Epithelial cell of esophagus (primary cell): ENCODE measurements around the gene GPA33.

Experiments used
- DNase-seq: peaks from one replicate; pipeline ENCODE4 v3.0.0; 2010; ENCODE audit warnings: low read depth
- H3K4me3 ChIP-seq: 2 replicates; pipeline ENCODE4 v1.5.1; 2011; ENCODE audit warnings: mild to moderate bottlenecking, low read length, control low read depth
- TF ChIP-seq, protein P1 (sequence below): IDR thresholded peaks from 2 replicates; pipeline ENCODE4 v1.5.1; 2011; ENCODE audit warnings: low read depth, mild to moderate bottlenecking, low read length, control low read depth, inconsistent platforms; ENCODE audit not compliant: insufficient read depth; ENCODE audit errors: missing control alignments

The GPA33 gene

DNA sequence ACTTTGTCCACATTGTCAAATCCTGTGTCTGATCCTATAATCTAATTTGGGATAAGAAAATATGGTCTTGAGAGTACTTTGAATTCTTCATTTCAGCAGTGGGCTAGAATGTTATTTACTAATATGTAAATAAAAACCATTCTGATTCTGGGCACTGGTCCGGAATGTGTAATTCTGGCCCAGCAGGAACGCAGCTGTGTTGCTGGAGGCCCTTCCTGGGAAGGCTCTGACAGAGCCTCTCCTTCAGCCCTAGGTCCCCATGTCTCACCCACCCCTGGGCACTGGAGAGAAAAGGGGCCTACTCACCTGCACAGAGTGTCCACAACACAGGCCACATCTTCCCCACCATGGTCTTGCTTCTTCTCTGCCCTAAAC is 251 bp downstream of the GPA33 start:
- DNase-seq = no peak
- TF ChIP-seq, protein P1, sequence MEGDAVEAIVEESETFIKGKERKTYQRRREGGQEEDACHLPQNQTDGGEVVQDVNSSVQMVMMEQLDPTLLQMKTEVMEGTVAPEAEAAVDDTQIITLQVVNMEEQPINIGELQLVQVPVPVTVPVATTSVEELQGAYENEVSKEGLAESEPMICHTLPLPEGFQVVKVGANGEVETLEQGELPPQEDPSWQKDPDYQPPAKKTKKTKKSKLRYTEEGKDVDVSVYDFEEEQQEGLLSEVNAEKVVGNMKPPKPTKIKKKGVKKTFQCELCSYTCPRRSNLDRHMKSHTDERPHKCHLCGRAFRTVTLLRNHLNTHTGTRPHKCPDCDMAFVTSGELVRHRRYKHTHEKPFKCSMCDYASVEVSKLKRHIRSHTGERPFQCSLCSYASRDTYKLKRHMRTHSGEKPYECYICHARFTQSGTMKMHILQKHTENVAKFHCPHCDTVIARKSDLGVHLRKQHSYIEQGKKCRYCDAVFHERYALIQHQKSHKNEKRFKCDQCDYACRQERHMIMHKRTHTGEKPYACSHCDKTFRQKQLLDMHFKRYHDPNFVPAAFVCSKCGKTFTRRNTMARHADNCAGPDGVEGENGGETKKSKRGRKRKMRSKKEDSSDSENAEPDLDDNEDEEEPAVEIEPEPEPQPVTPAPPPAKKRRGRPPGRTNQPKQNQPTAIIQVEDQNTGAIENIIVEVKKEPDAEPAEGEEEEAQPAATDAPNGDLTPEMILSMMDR = no peak
- no peak overlapping the region for H3K4me3 ChIP-seq

DNA sequence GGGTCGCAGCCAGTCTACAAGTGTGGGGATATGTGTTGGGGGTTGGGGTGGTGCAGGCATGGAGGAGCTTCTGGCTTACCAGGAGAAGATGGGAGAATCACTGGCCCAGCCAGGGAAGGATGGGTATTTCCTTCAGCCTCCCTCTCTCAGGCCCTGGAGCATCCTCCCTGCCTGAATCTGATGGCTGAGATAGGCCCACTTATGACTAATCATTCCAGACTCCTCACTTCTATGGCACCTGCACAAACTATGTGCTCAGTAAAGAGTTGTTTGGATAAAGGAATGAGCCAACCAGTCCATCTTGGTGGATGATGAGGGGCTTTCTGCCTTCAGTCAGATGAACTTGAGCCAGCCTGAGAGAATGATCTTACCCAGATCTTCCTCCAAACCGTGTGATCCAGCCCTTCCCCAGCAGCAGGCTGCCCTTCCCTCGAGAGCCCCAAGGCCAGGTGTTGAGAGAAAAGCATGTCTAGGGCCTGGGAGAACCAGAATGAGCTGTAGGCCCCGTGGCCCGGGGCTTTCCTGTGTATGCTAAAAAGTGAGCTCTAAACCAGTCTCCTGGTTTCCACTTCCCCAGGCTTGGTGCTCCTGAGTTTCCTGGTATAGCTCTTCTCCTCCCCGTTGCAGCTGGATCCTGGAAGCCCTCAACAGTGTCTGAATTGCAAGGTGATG is 1.3 kb downstream of the GPA33 start:
- no peak for DNase-seq
- TF ChIP-seq, protein P1 = no peak
- H3K4me3 ChIP-seq = no peak overlapping the region

DNA sequence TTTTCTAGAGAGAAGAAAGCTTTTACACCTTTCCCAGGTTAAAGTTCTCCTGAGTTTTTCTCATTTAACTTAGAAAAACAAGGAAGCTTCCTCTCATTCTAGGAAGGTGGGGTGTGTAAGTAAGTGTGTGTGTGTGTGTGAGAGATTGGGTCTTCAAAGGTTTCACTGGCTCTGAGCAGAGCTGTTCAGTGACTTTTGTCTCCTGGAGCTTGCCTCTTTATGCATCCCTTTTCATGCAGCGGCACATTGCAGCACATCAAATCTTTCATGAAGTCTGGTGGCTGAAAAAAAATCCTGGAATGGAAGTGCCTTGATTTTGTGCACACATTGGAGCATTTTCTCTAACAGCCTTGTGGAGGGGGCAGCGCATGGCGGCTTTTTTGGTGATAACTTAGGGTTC is 3.4 kb downstream of the GPA33 start:
- no peak for DNase-seq
- H3K4me3 ChIP-seq = no peak overlapping the region
- TF ChIP-seq, protein P1 = no peak

DNA sequence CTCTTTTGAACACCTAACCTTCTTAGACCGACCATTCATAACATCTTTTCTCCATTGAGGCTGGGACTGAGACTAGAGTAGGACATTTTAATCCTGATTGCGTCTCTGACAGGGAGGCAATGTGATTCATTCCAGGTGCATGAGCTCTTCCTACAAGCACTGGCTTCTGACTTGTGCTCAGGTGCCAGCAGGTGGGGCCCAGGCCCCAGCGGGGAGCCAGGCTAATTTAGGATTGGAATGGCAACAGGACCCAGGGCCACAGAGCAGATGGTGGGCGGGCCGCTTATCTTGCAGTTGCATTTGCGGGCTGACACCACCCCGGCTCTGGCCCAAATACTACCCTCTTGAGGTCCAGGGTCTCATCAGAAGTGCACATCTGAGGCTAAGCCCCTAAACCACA is 4.1 kb downstream of the GPA33 start:
- no peak overlapping the region for H3K4me3 ChIP-seq
- TF ChIP-seq, protein P1 = peak; percentile 14
- peak; percentile 25 for DNase-seq

DNA sequence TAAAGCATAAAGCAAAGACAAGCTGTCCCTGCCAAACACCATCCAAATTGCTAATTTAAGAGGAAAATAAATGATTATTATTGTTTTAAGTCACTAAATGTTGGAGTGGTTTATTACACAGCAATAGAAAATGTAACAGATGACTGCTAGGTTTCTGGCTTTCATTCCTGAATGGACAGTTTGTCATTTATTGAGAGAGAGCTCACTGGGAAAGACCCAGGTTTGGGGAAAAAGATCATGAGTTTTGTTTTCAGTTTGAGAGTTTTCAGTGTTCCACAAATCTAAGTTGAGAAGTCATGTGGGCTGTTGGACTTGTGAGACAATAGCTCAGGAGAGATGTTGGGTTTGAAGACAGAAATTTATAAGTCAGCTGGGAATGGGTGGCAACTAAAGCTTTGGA is 5.4 kb downstream of the GPA33 start:
- DNase-seq = no peak
- TF ChIP-seq, protein P1 = no peak
- H3K4me3 ChIP-seq = no peak overlapping the region

DNA sequence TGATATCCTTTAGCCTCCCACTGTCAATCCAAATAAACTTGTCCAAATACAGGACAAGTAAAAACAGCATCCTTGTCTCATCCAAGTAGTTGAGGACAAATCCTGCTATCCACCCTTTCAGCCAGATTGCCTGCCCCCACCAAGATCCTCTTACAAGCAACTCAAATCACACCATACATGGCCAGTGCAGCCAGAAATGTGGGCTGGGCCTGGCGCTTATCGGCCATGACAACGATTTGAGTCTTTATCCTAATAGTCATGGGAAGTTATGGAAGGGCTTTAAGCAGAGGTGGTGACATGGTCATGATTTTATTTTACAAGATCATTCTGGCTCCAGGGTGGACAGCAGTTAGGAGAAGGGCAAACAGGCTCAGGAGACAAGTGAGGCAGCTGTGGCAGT is 6.3 kb downstream of the GPA33 start:
- DNase-seq = no peak
- TF ChIP-seq, protein P1 = no peak

DNA sequence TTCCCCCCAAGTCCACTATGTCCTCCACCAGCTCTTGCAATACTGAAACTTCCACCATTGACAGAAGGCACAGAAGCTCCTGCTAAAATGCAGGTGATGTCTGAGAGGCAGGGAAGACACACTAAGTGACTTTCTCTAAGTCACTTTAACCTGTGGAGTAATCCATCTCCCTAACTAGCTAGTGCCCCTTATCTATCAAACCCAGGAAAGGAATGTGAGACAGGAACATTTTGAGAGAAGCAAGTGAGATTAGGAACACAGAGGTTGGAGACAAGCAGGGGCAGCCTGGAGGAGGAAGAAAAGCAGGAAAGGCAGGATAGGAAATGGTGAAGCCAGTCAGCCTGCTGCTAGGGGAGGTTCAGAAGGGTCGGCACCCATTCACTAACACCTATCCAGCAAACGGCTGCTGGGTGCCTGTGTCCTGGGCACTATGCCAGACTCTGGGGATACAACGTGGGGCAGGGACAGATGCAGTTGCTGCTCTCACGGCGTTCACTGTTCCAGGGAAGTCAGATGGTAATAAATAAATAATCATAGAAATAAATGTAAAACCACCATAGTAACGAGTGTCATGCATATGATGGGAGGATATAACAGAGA is 7.0 kb downstream of the GPA33 start:
- DNase-seq = no peak
- TF ChIP-seq, protein P1 = no peak
- H3K4me3 ChIP-seq = no peak overlapping the region

More for the DNA sequence above, 6.3 kb downstream of the GPA33 start:
- H3K4me3 ChIP-seq = no peak overlapping the region
